H1 (cell line): ENCODE results near the gene ISL2.

Experiments used
- ASH2L ChIP-seq: fragments of 200-600, 300-600 bp; sonication (generic); IDR thresholded peaks from one replicate; pipeline ENCODE4 v1.7.1; 2017; ENCODE audit warnings: low read length
- ATF2 ChIP-seq: IDR thresholded peaks from 2 replicates; pipeline ENCODE4 v1.6.1; 2012; ENCODE audit warnings: low read length, inconsistent platforms
- BCL11A ChIP-seq, 2 experiments: IDR thresholded peaks; one replicate each; pipeline ENCODE4 v1.6.1; 2011; ENCODE audit warnings: low read depth in 2 of 2, low read length in 2 of 2, mild to moderate bottlenecking in 2 of 2
- BRCA1 ChIP-seq: IDR thresholded peaks from 2 replicates; pipeline ENCODE4 v1.6.1; 2012; ENCODE audit warnings: low read depth, low read length, improper control_type of control experiment
- CHD2 ChIP-seq: IDR thresholded peaks from 2 replicates; pipeline ENCODE4 v1.6.1; 2012; ENCODE audit warnings: low read length, improper control_type of control experiment
- CHD7 ChIP-seq: fragments of 300-600 bp; sonication (generic); IDR thresholded peaks from 2 replicates; pipeline ENCODE4 v1.7.1; 2012; ENCODE audit warnings: low read length, moderate library complexity, mild to moderate bottlenecking, inconsistent platforms; ENCODE audit not compliant: insufficient replicate concordance
- CTCF ChIP-seq, 3 experiments: IDR thresholded peaks; 1 replicate in 2 of 3; 2 replicates in 1 of 3; pipeline versions ENCODE4 v1.5.1 to v1.6.1; 2011; ENCODE audit warnings: low read length in 3 of 3, mild to moderate bottlenecking in 3 of 3, inconsistent platforms in 2 of 3, low read depth in 1 of 3, moderate library complexity in 1 of 3; ENCODE audit not compliant: insufficient read depth in 1 of 3; ENCODE audit errors: control extremely low read depth in 1 of 3
- EGR1 ChIP-seq: IDR thresholded peaks from 2 replicates; pipeline ENCODE4 v1.6.1; 2011; ENCODE audit warnings: low read depth, low read length, borderline replicate concordance
- EP300 ChIP-seq, 2 experiments: IDR thresholded peaks; 1 replicate in 1 of 2; 2 replicates in 1 of 2; pipeline ENCODE4 v1.6.1; 2011 to 2012; ENCODE audit warnings: low read depth in 2 of 2, low read length in 2 of 2, mild to moderate bottlenecking in 2 of 2, borderline replicate concordance in 1 of 2, inconsistent platforms in 1 of 2, moderate library complexity in 1 of 2
- POLR2AphosphoS5 ChIP-seq: IDR thresholded peaks from 2 replicates; pipeline ENCODE4 v1.6.1; 2011; ENCODE audit warnings: low read depth, low read length
- RAD21 ChIP-seq, 2 experiments: IDR thresholded peaks in 1 of 2; conservative IDR thresholded peaks in 1 of 2; 2 replicates each; pipeline ENCODE4 v1.6.1; 2011; ENCODE audit warnings: low read depth in 2 of 2, low read length in 2 of 2, improper control_type of control experiment in 1 of 2, inconsistent platforms in 1 of 2, mild to moderate bottlenecking in 1 of 2, moderate library complexity in 1 of 2
- RFX5 ChIP-seq: IDR thresholded peaks from 2 replicates; pipeline ENCODE4 v1.6.1; 2011; ENCODE audit warnings: low read depth, low read length, improper control_type of control experiment, borderline replicate concordance
- TCF12 ChIP-seq: IDR thresholded peaks from 2 replicates; pipeline ENCODE4 v1.6.1; 2011; ENCODE audit warnings: low read depth, mild to moderate bottlenecking, low read length

GRCh38 chr15:76349301-76350070 is 12.9 kb downstream of the ISL2 start:
- TF ChIP-seq BCL11A (IDR thresholded peaks at IDR 0.05; ENCODE audit: low read depth in 2 of 2, low read length in 2 of 2) (no peak), CTCF (IDR thresholded peaks at IDR 0.05; ENCODE audit: control extremely low read depth in 1 of 3, insufficient read depth in 1 of 3, low read depth in 1 of 3, low read length in 3 of 3) (no peak), BRCA1 (no peak), TCF12 (no peak), EGR1 (no peak), RAD21 (IDR thresholded peaks at IDR 0.05 in 1 of 2, conservative IDR thresholded peaks at IDR 0.05 in 1 of 2; ENCODE audit: low read depth in 2 of 2, low read length in 2 of 2) (no peak), EP300 (IDR thresholded peaks at IDR 0.05; ENCODE audit: borderline replicate concordance in 1 of 2, low read depth in 2 of 2, low read length in 2 of 2) (no peak), POLR2AphosphoS5 (no peak), RFX5 (no peak), CHD7 (no peak), ASH2L (no peak), CHD2 (no peak), ATF2 (no peak)
